AG04450 (cell line): ENCODE results near the gene LRMDA. TPM values are rescaled to one million over a fixed set of nuclear protein-coding genes. Genes with fewer than 3 reads are reported as not detected.

Experiments used
- CTCF ChIA-PET: fragments of 300-600, 350-600 bp; formaldehyde crosslinking; extraction: SDS; loops from one replicate; lab custom pipeline; 2022; ENCODE audit warnings: antibody characterized with exemption, inconsistent platforms; lab: Charles Lee
- POLR2A ChIA-PET: fragments of 350-600 bp; formaldehyde crosslinking; extraction: SDS; loops from one replicate; lab custom pipeline; 2021; ENCODE audit warnings: antibody characterized with exemption, inconsistent platforms; lab: Yijun Ruan, JAX
- DNase-seq: peaks from one replicate; pipeline ENCODE4 v3.0.0-alpha.2; 2011; ENCODE audit warnings: low read depth, low spot score
- H3K27ac ChIP-seq: one replicate; pipeline ENCODE4 v1.5.1; 2012; ENCODE audit warnings: low read depth, low read length, control low read depth
- H3K27me3 ChIP-seq: one replicate; pipeline ENCODE4 v1.6.0; 2012; ENCODE audit warnings: low read length; ENCODE audit not compliant: control insufficient read depth, insufficient read depth
- H3K4me3 ChIP-seq: 2 replicates; pipeline ENCODE4 v1.5.1; 2011; ENCODE audit warnings: mild to moderate bottlenecking, low read depth, low read length, control low read depth
- H3K9me3 ChIP-seq: 2 replicates; pipeline ENCODE4 v1.5.1; 2012; ENCODE audit warnings: low read length; ENCODE audit not compliant: control insufficient read depth, insufficient read depth
- polyA plus RNA-seq: library from polyadenylated mRNA; depleted of rRNA; stranded (reverse); fragments of >200 nt; gene quantifications from 2 replicates; pipeline ENCODE4 v1.2.3, GENCODE V29; 2011
- TF ChIP-seq, protein P1 (sequence below): IDR thresholded peaks from 2 replicates; pipeline ENCODE4 v1.5.1; 2011; ENCODE audit warnings: low read depth, low read length, control low read depth, inconsistent platforms

LRMDA gene
- polyA plus RNA-seq, 1 experiment = 0.12 TPM

DNA sequence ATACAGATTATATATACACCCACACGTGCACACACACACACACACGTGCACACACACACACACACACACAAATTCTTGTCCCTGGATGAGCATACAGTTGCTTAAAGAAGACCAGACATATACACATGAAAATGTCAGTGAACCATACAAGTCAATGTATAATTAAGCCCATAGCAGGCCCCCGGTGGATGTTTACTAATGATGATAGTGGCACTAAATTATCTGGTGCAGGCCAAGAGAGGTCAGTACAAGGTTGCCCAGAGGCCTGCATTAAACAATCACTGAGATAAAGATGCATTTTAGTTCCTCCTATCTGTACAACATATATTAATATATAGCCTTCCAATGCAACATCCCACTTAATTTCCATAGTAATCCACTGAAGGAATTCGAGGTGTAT lies 860.5 kb downstream of the LRMDA start:
- Histone ChIP-seq H3K4me3 (no peak overlapping the region), H3K27me3 (no peaks in the 10 kb centered on the region), H3K27ac (no peak overlapping the region), H3K9me3 (no peaks in the 10 kb centered on the region)
- POLR2A ChIA-PET = no interaction called here
- CTCF ChIA-PET = no interaction called here
- DNase-seq = no peak
- TF ChIP-seq, protein P1, sequence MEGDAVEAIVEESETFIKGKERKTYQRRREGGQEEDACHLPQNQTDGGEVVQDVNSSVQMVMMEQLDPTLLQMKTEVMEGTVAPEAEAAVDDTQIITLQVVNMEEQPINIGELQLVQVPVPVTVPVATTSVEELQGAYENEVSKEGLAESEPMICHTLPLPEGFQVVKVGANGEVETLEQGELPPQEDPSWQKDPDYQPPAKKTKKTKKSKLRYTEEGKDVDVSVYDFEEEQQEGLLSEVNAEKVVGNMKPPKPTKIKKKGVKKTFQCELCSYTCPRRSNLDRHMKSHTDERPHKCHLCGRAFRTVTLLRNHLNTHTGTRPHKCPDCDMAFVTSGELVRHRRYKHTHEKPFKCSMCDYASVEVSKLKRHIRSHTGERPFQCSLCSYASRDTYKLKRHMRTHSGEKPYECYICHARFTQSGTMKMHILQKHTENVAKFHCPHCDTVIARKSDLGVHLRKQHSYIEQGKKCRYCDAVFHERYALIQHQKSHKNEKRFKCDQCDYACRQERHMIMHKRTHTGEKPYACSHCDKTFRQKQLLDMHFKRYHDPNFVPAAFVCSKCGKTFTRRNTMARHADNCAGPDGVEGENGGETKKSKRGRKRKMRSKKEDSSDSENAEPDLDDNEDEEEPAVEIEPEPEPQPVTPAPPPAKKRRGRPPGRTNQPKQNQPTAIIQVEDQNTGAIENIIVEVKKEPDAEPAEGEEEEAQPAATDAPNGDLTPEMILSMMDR = no peak

DNA sequence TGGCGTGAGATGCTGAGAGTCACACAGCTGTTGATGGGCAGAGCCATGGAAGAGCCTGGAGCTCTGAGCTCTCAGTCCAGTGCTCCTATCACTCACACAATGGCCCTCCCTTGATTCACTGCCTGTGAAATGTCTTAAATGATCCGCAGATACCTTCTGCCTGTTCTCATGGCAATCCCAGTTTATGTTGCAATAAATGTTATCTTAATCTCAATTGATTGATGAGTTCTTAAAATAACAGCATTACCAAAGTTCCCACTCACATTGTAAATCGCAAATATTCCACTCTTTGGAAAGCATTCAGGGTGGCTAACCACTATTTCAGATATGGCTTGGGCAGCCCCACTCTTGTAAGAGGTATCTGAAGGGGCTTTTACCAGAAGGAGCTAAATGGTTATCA lies 865.5 kb downstream of the LRMDA start:
- no peak overlapping the region for H3K27ac ChIP-seq

DNA sequence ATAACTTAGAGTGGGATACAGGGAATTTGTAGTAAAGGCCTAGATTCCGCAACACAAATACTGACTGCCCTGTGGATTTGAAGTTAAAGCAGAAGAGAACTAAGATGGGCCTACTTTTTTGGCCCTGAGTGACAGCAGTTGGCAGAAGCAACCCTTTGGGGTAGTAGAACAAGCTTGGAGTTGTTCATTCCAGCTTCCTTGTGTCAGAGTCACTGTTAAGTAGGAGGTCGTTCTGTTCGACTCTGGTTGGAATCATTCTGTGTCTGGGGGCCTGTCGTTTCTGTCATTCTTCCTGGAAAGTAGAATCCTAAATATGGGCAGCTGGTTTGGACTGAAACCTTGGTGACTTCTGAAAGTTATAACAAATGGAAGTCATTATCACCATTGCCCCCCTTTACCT lies 865.9 kb downstream of the LRMDA start:
- no peaks in the 10 kb centered on the region for H3K27me3 ChIP-seq
- ChIA-PET CTCF (interaction anchor here (0.8 kb wide), 1 partner anchor 105 kb away, joined by 5 read pairs; no protein-coding TSS in a partner anchor), POLR2A (no interaction called here)
- no peak overlapping the region for H3K27ac ChIP-seq
- TF ChIP-seq, protein P1 = no peak
- H3K9me3 ChIP-seq = no peaks in the 10 kb centered on the region
- no peak for DNase-seq
- H3K4me3 ChIP-seq = no peak overlapping the region

More for the DNA sequence above, 865.5 kb downstream of the LRMDA start:
- ChIA-PET CTCF (no interaction called here), POLR2A (no interaction called here)
- no peaks in the 10 kb centered on the region for H3K27me3 ChIP-seq
- DNase-seq = no peak
- TF ChIP-seq, protein P1 = no peak
- no peak overlapping the region for H3K4me3 ChIP-seq
- H3K9me3 ChIP-seq = no peaks in the 10 kb centered on the region

DNA sequence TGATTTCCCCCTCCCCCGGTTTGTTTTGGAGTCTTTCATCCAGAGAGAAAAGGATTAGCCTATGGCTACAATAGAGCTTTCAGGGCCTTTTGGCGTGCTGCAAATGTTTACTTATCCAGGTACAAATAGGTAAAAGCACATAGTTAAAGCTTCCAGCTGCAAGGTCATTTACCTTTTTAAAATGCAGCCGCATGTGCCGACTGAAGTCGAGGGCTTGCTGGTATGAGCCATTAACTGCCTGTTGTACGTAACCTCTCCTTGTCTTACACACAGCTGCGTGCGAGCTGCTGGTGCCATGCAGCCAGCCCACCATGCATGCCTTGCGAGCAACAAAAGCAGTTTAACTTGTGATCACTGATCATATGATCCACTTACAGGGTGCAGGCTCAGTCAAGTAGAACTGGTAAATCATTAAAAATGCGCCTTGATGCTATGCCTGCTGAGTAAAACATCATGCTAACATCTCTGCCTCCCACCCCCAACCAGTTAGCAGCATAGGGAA lies 866.4 kb downstream of the LRMDA start:
- H3K9me3 ChIP-seq = no peaks in the 10 kb centered on the region
- no peak overlapping the region for H3K27ac ChIP-seq
- H3K4me3 ChIP-seq = no peak overlapping the region
- TF ChIP-seq, protein P1 = no peak
- H3K27me3 ChIP-seq = no peaks in the 10 kb centered on the region
- POLR2A ChIA-PET = no interaction called here
- CTCF ChIA-PET = interaction anchor here (0.8 kb wide), 1 partner anchor 105 kb away, joined by 5 read pairs; no protein-coding TSS in a partner anchor
- no peak for DNase-seq

DNA sequence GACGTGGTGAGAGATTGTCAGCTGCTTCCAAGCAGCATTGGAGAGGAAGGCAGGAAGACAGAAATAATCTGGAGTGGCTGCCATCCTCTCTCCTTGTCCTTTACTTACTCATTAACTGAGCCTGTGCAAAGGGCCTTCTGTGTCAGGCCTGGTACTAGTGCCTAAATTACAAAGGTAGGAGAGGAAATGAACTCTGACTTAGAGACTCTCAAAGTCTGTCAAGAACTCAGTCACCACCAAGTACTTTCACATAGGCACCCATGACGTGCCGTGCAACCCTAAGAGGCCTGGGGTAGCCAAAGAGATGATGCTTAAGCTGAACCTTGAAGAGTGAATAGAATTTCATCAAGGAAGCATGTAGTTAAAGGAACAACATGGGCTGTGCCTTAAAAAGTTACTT lies 866.9 kb downstream of the LRMDA start:
- ChIA-PET CTCF (interaction anchor here (0.8 kb wide), 1 partner anchor 106 kb away, joined by 5 read pairs; no protein-coding TSS in a partner anchor), POLR2A (no interaction called here)
- Histone ChIP-seq H3K27me3 (no peaks in the 10 kb centered on the region), H3K4me3 (no peak overlapping the region), H3K9me3 (no peaks in the 10 kb centered on the region), H3K27ac (no peak overlapping the region)
- TF ChIP-seq, protein P1 = no peak
- DNase-seq = no peak
